Fibroblast of lung (primary cell): ENCODE data around the gene LOXL3. TPM values are rescaled to one million over a fixed set of nuclear protein-coding genes. Genes with fewer than 3 reads are reported as not detected.

Source experiments
- DNase-seq, 2 donors: peaks; one replicate each; pipeline versions ENCODE4 v3.0.0 to v3.0.0-alpha.2; 2010; ENCODE audit warnings: low read depth in 2 of 2
- H2AFZ ChIP-seq: 2 replicates; pipeline ENCODE4 v1.5.1; 2012; ENCODE audit warnings: low read length, control low read depth, inconsistent platforms
- H3K27ac ChIP-seq: 2 replicates; pipeline ENCODE4 v1.5.1; 2011; ENCODE audit warnings: low read length, control low read depth; ENCODE audit not compliant: insufficient read depth
- H3K27me3 ChIP-seq: 2 replicates; pipeline ENCODE4 v1.5.1; 2011; ENCODE audit warnings: mild to moderate bottlenecking, low read length; ENCODE audit not compliant: control insufficient read depth, insufficient read depth
- H3K36me3 ChIP-seq: 2 replicates; pipeline ENCODE4 v1.5.1; 2011; ENCODE audit warnings: low read length; ENCODE audit not compliant: control insufficient read depth, insufficient read depth
- H3K4me1 ChIP-seq: 2 replicates; pipeline ENCODE4 v1.5.1; 2011; ENCODE audit warnings: low read length; ENCODE audit not compliant: control insufficient read depth, insufficient read depth; ENCODE audit errors: extremely low read depth
- H3K4me2 ChIP-seq: 2 replicates; pipeline ENCODE4 v1.5.1; 2011; ENCODE audit warnings: low read length, control low read depth; ENCODE audit not compliant: insufficient read depth; ENCODE audit errors: extremely low read depth
- H3K4me3 ChIP-seq, 4 experiments: fragments of 200-600 bp in 1 of 4; sonication (generic) in 1 of 4; replicated peaks in 1 of 4; 2 replicates each; pipeline ENCODE4 v1.5.1; 2011 to 2016; ENCODE audit warnings: low read length in 4 of 4, low read depth in 3 of 4, mild to moderate bottlenecking in 3 of 4, control low read depth in 2 of 4, inconsistent platforms in 1 of 4, mixed read lengths in 1 of 4; ENCODE audit not compliant: insufficient read depth in 1 of 4; ENCODE audit errors: control extremely low read depth in 1 of 4
- H3K79me2 ChIP-seq: 2 replicates; pipeline ENCODE4 v1.5.1; 2012; ENCODE audit warnings: mild to moderate bottlenecking, low read length, inconsistent platforms; ENCODE audit not compliant: control insufficient read depth, insufficient read depth
- H3K9ac ChIP-seq: 2 replicates; pipeline ENCODE4 v1.5.1; 2011; ENCODE audit warnings: mild to moderate bottlenecking, low read length, control low read depth; ENCODE audit not compliant: insufficient read depth
- H3K9me3 ChIP-seq: 2 replicates; pipeline ENCODE4 v1.5.1; 2012; ENCODE audit warnings: low read depth, low read length; ENCODE audit not compliant: control insufficient read depth, insufficient read depth
- H4K20me1 ChIP-seq: 2 replicates; pipeline ENCODE4 v1.5.1; 2011; ENCODE audit warnings: low read length; ENCODE audit not compliant: control insufficient read depth, insufficient read depth; ENCODE audit errors: extremely low read depth
- EZH2 ChIP-seq: IDR thresholded peaks from 2 replicates; pipeline ENCODE4 v1.5.1; 2012; ENCODE audit warnings: low read length, control low read depth, mild to moderate bottlenecking; ENCODE audit errors: missing control alignments
- polyA plus RNA-seq, 2 donors: library from polyadenylated mRNA; depleted of rRNA in 1 of 2; stranded (reverse) in 1 of 2; unstranded in 1 of 2; fragments of >200 nt; gene quantifications; 2 replicates each; pipeline ENCODE4 v1.2.1, GENCODE V29; 2011 to 2012; ENCODE audit warnings: missing spikeins in 1 of 2
- total RNA-seq: library from RNA; depleted of rRNA; stranded (reverse); fragments of >200 nt; gene quantifications from 2 replicates; pipeline ENCODE4 v1.2.1, GENCODE V29; 2014
- TF ChIP-seq, protein P1 (sequence below), 2 donors: IDR thresholded peaks in 1 of 2; conservative IDR thresholded peaks in 1 of 2; 1 replicate in 1 of 2; 2 replicates in 1 of 2; pipeline ENCODE4 v1.5.1; 2011 to 2012; ENCODE audit warnings: low read length in 2 of 2, control low read depth in 1 of 2, inconsistent platforms in 1 of 2, low read depth in 1 of 2, mild to moderate bottlenecking in 1 of 2

LOXL3 gene
- total and polyA plus RNA-seq, 2 donors (not counting 1 experiment from before 2014, with no cell fraction given) = 20.6 to 26.4 TPM

DNA sequence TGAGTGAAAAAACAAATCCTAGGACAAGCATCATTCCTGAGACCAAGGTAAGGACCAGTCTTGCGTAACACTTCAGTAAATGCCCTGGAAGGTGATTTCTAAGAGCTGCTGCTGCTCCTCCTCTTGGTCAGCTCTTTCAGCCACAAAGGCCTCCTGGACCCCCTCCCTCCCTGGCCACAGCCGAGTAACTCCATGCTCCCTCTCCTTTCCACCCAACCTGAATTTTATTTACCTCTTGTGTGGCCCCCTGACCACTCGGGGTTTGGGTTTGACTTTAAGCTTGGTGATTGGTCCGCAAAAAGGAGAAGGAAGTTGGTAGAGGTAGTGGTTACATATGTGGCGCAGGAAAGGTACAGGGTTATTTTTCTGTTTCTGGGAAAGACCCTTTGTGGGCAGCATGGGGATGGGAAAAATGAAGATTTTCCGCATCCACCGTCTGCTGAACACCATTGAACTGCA, 14.8 kb downstream of the LOXL3 start:
- no peak overlapping the region for H3K27ac ChIP-seq
- H3K4me2 ChIP-seq = no peak overlapping the region
- no peak for DNase-seq
- H2AFZ ChIP-seq = no peak overlapping the region
- H3K4me3 ChIP-seq = no peak overlapping the region
- H3K9ac ChIP-seq = no peak overlapping the region
- H4K20me1 ChIP-seq = no peaks in the 10 kb centered on the region
- peaks cover 2% of the 10 kb centered on the region for H3K27me3 ChIP-seq
- no peaks in the 10 kb centered on the region for H3K9me3 ChIP-seq
- no peaks in the 10 kb centered on the region for H3K79me2 ChIP-seq
- no peaks in the 10 kb centered on the region for H3K4me1 ChIP-seq
- peaks cover 1% of the 10 kb centered on the region for H3K36me3 ChIP-seq
- TF ChIP-seq, protein P1, sequence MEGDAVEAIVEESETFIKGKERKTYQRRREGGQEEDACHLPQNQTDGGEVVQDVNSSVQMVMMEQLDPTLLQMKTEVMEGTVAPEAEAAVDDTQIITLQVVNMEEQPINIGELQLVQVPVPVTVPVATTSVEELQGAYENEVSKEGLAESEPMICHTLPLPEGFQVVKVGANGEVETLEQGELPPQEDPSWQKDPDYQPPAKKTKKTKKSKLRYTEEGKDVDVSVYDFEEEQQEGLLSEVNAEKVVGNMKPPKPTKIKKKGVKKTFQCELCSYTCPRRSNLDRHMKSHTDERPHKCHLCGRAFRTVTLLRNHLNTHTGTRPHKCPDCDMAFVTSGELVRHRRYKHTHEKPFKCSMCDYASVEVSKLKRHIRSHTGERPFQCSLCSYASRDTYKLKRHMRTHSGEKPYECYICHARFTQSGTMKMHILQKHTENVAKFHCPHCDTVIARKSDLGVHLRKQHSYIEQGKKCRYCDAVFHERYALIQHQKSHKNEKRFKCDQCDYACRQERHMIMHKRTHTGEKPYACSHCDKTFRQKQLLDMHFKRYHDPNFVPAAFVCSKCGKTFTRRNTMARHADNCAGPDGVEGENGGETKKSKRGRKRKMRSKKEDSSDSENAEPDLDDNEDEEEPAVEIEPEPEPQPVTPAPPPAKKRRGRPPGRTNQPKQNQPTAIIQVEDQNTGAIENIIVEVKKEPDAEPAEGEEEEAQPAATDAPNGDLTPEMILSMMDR (conservative IDR thresholded peaks at IDR 0.05 in 1 of 2, IDR thresholded peaks at IDR 0.05 in 1 of 2; ENCODE audit: low read depth in 1 of 2, low read length in 2 of 2) = no peak
- TF ChIP-seq EZH2 = no peak

GRCh38 chr2:74537140-74537539, 16.6 kb downstream of the LOXL3 start:
- Histone ChIP-seq H3K4me3 (no peak overlapping the region), H3K4me2 (no peak overlapping the region), H3K27me3 (peaks cover 2% of the 10 kb centered on the region), H3K9ac (no peak overlapping the region), H4K20me1 (no peaks in the 10 kb centered on the region), H3K79me2 (no peaks in the 10 kb centered on the region), H3K4me1 (no peaks in the 10 kb centered on the region), H2AFZ (no peak overlapping the region), H3K36me3 (peaks cover 5% of the 10 kb centered on the region), H3K27ac (no peak overlapping the region), H3K9me3 (no peaks in the 10 kb centered on the region)
- TF ChIP-seq, protein P1 (conservative IDR thresholded peaks at IDR 0.05 in 1 of 2, IDR thresholded peaks at IDR 0.05 in 1 of 2; ENCODE audit: low read depth in 1 of 2, low read length in 2 of 2) = no peak
- no peak for TF ChIP-seq EZH2
- no peak for DNase-seq

DNA sequence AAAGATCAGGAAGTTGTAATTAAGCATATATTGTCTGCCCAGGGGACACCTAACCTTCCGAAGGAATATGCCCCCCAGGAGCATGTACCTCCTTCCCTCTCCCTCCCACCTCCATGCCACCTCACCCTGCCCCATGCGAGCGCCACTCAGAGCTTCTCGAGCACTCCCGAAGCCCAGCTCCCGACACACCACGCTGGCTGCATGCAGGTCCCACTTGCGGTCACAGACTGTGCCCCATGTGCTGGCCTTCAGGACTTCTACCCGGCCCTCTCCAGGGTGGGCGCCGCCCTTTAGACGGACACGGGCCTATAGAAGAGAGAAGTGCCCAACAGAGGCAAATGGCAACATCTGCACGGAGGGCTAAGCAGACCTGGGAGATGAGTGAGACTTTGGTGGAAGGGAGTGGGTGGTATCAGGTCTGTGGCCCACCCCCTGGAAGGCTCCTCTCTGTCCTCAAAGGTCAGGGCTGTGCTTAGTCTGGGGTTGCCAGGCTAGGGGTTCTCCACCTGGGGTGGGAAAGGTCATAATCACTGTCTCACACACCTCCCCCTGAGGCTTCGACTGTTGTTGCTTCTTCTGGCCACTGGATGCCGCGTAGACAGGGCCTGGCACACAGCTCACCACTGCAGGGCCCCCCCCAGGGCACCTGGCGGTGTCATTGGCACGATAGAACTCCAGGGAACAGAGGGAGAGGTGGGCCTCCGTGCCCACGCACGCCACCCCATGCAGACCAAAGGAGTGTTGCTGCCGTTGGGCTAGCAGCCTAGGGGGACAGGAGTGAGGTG, 17.4 kb downstream of the LOXL3 start:
- Histone ChIP-seq H4K20me1 (no peaks in the 10 kb centered on the region), H3K36me3 (peaks cover 5% of the 10 kb centered on the region), H3K4me2 (no peak overlapping the region), H3K9ac (no peak overlapping the region), H3K79me2 (no peaks in the 10 kb centered on the region), H3K9me3 (no peaks in the 10 kb centered on the region), H3K27ac (no peak overlapping the region), H2AFZ (no peak overlapping the region), H3K4me1 (no peaks in the 10 kb centered on the region), H3K4me3 (no peak overlapping the region), H3K27me3 (peaks cover 2% of the 10 kb centered on the region)
- DNase-seq = no peak
- TF ChIP-seq, protein P1 (conservative IDR thresholded peaks at IDR 0.05 in 1 of 2, IDR thresholded peaks at IDR 0.05 in 1 of 2; ENCODE audit: low read depth in 1 of 2, low read length in 2 of 2) = no peak
- TF ChIP-seq EZH2 = no peak
